ENCODE data around the gene BZW2.
A peak's percentile ranks its signal among the peaks of the same experiment; 100 is the strongest.

Gene BZW2

DNA sequence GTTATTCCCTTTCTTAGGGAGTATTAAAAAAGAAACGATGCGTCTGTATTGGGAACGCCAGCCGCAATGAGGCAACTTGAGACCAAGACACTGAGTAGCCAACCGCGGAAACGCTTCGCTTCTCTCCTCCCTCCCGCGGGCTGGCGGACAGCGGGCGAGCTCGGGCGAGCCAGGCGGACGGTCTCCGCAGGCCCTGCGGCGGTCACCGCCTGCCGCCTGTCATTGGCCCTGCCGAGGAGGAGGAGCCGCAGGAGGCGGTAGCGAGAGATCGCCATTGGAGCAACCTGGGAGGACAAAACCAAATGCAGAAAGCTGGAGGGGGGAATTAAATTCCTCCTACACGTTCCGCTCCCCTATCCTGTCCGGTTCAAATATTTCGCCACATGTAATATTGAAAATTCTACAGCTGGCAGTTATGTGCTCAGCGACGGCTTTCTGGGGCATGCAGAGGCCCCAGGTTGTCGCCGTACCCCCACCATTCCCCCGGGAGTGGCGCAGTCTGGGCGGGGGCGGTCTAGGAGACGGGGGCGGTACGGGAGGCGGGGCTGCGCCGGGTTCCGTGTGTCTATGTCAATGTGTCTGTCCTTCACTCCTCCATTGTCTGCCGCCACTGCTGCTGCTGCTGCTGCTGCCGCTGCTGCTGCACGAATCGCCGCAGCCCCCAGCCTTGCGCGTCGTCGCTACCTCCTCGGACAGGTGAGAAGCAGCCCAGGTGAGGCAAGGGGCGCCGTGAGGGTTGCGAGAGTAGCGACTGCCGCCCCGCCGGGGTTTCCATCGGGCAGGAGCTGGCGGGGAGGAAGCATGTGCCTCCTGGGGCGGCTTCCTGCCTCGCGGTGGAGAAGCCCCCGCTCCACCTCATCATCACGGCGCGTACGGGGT lies at the start of gene BZW2, which contains the start of gene ANKMY2:
BZW2 (plus strand) TSS at position 589 of the 879 bp plus-strand sequence. CDS start 19,263 bp downstream, outside the sequence.
ANKMY2 (minus strand) TSS at position 162 of the 879 bp plus-strand sequence. CDS start 181 bp downstream, outside the sequence.
- DNase-seq = peak; percentile 92

DNA sequence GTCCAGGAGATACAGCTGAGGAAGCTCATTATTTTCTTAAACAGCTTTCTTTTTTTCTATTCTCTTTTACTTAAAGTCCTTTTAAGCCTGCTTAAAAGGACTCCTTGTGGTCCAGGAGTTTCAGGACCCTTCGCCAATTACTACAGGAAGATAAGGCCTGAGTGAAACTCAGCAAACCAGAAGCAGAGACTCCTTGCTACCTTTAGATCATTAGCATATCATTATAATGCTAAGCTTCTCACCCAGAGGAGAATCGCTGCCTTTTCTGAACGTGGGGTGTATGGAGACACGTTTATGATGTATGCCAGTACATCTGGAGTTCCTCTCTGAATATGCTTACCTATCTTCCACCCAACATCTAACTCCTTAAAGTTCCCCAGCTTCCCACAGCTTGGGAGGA lies 48.0 kb upstream of the BZW2 start:
- DNase-seq = no peak

DNA sequence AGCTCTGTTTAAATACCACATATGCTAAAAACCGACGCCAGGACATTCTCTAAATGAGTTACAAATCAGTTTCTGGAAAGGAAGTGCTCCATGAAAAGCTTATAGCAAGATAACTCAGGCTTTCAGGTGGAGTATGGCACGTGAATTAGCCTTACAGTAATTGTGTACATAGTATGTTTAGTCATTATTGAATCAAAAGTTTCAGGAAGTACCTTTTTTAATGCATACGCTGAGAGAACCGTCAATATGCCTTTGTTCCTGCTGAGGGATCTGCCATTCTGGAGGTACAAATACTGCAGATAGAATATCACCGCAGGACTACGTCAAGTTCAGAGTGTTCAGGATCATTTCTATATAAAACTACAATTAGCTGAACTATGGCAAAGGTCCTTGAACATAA lies 46.1 kb upstream of the BZW2 start:
- no peak for DNase-seq

DNA sequence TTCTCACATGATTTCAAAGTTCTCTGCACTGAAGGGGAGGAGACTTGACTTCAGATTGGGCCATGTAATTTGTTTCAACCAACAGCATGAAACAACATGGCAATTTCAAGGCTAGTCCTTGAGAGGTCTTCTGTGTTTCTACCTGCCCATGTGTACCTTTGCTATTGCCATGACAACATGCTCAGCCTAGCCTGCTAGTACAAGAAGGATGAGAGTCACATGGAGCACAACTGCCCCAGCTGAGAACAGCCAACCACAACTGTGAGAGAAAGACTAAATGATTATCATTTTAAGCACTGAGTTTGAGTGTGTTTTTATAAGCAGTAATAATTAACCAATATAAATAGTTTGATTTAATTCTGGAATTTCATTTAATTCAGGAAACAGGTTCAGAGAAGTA lies 42.3 kb upstream of the BZW2 start:
- DNase-seq = no peak

DNA sequence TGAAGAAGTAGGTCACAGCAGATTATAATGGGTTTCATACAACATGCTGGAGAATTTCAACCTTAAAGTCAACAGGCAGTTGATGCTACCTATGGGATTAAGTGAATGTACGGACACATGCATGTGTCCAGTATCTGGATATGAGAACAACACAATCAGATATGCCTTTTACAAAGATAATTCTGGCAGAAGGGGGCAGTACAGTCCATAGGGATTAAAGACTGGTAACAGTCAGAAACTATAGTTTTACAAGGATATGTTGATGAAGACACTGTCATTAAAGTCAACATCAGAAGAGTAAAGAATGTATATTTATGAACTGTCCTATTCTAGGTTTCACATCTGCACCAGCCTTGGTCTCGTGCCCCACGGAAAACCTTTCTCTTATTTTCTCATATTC lies 41.9 kb upstream of the BZW2 start:
- no peak for DNase-seq

DNA sequence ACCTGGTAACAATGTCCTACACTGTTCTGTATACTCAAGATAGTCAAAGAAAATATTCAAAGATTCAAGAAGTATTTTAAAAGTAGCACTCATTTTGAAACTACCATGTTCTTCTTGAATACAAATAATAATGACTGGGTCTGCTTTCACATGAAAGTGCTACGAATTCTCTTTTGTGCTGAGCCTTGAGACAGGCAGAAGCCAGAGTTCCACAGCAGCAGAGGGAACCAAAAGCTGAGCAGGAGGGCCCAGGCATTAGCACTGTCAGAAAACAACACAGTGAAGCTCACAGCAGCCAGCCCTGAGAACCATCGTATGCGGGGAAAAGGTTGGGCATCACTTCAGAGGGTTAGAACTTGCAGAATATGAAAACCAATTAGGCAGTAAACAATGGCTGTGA lies 39.3 kb upstream of the BZW2 start:
- no peak for DNase-seq

DNA sequence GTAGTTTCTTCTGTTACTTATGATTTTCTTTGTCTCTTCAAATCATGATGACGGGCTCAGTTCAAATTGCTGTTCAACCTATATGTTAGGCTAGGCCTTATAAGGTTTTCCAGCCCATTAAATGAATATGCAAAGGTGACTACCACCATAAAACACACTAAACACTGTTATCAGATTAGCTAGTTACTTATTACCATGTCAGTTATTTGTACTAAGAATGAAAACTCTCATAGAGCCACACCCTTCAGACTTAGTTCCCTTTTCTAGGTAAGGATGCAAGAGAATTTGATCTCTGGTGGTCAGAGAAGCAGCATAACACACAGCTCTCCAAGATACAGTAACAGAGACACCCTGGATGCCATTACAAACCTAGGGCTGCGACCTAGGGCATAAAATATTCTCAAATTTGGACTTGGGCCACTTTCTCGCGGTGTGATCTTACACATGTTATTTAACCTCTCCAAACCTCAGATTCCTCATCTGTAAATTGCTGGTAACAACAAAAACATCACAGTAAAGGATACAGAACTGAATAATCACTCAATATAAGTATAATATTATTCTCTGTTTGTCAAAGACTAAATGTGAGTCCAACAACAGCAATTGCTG lies 36.0 kb upstream of the BZW2 start:
- DNase-seq = peak; percentile 91

DNA sequence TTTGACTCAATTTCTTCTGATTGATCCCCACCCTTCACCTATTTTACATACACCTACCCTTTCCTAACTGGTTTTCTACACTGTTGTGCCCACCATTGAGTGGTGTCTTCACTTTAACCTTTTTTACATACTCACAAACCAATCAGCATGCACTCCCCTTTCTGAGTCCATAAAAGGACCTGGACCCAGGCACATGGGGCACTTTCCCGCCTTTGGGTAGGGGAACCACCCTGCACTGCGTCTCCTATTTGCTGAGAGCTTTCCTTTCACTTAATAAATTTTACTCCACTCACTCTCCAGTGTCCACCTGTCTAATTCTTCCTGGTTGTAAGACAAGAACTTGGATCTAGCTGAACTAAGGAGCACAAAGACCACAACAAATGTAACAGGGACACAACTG lies 34.3 kb upstream of the BZW2 start:
- no peak for DNase-seq

DNA sequence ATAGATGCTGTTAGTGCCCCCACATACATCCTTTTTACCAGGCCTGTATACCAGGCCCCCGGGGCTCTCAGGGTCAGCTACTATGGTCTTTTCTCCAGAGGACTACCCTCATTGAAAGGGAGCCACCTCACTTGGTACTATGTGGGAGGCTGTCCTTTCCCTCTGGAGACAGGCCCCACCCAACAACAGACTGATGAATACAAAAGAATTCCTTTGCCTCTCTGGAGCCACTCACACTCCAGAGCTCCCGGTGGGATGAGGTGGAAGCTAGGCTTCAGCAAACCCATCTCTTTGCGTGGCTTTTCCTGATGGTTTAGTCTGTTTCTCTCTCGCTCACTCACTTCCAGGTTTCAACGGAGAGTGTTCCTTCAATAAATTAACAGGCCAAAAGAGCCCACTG lies 30.8 kb upstream of the BZW2 start:
- DNase-seq = peak; percentile 71

DNA sequence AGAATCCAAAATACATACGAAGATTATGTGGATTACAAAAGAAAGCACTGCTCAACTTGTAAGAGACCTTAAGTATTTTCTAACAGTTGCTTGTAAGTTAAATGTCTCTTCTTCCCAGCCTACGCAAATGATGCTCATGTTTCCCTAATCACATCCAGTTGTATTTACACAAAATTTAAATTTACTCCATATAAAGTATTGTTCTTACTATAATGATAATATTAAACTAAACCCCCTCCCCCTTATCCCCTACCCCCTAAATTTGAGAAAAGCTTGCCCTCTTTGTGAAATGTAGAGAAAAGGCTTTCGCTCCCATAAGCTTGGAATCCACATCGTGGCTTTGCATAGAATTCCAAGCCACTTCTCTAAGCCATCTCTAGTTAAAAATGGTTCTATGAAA lies 29.9 kb upstream of the BZW2 start:
- DNase-seq = peak; percentile 38

DNA sequence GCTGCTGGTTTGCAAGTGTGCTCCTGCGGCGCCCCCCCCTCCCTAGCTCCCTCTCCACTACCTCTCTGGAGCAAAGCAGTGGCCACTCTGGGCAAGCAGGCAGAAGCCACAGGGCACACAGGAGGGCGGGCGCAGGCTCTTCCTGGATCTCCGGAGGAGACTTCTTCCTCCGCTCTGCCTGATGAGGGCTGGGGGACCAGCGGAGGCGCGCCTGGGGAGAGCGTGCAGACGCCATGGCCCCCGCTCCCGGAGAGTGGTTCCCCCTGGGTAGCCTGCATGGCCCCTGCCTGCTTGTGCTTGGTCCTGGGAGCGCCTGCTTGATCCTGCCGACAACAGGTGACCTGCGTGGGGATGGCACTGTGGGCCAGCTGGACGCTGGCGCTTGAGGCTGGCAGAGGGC lies 29.4 kb upstream of the BZW2 start:
- DNase-seq = no peak

DNA sequence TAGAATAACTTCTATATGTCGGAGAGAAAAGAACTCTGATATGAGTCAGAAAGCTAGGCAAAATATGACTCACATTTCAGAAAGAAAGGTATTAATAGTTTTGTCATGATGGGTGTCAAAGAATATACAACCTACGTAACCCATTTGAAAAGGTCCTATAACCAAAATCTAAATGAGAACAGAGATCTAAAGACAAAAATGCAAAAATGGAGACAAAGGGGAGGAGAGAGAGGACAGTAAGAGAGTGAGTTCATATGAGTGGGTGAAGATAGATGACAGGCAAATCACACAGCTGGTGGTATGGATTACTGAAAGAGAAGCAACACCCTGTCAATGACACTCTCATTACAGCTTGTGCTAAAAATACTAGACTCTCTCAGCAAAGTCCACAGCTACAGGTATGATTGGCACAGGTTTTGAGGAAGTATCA lies 26.0 kb upstream of the BZW2 start:
- DNase-seq = no peak

DNA sequence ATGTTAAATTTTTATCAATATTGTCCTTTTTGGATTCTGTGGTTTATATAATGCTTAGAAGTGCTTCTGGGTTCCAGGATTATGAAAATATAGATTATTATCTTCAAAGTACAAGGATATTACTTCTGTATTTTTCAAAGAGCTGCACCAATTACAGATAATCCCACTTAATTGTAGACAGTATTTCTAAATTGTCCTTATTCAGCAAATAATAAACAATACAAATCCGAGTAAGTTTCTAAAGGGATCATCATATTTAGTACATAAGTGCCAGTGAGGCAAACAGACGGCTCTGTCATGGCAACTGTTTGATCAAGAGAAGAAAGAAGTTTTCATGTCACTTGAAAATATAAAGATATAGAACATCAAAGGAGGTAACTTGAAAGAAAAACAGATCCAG lies 19.6 kb upstream of the BZW2 start:
- no peak for DNase-seq

DNA sequence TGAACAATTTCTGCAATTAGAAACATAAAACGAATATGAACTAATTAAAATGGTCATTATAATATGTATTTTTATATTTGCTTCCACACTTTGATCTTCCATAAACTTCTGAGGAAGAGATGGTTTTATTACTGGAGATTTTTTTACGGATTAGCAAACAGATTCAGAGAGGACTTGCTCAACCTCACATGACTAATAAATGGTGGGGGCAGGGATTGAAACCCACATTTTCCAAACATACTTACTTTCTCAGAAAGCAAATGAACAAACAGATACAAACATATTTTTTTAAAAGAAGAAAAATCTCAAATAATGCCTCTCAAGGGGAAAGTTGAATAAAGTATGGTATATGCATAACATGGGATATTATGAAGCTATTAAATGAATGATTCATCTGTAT lies 18.7 kb upstream of the BZW2 start:
- DNase-seq = no peak

DNA sequence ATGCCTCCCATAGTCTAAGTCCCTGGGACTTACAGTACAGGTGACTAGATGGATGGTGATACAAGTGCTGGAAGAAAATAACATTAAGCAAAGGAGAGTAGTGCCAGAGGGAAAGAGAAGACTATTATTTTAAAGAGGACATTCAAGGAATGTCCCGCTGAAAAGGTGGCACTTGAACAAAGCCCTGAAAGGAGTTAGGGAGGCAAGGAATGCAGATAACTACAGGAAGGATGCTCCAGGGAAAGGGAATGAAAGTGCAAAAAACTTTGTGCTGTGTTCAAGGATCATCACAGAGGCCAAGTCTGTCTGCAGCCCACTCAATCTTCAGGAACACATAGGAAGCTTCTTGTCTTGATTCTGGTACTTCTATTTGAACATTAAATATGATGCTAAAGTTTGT lies 15.3 kb upstream of the BZW2 start:
- DNase-seq = no peak

DNA sequence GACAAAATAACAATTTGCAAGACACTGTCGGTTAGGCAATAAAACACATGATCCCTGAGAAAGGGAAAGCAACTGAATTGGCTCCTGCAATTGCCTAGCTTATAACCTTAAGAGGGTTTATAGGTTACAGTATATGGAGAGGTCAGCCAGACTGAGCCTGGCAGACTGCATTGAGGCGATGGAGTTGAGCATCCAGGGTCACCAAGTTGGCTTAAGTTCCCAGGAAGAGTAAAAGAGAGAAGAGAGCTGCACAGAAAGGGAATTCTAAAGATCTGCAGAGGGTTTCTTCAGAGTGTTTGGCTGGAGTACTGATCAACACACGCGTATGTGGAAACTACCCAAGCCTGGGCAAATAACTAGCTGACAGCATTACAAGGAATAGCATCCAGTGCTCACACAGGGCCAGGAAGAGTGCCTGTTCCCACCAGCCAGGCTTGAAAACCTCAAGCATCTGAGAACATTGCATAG lies 11.7 kb upstream of the BZW2 start:
- DNase-seq = no peak

DNA sequence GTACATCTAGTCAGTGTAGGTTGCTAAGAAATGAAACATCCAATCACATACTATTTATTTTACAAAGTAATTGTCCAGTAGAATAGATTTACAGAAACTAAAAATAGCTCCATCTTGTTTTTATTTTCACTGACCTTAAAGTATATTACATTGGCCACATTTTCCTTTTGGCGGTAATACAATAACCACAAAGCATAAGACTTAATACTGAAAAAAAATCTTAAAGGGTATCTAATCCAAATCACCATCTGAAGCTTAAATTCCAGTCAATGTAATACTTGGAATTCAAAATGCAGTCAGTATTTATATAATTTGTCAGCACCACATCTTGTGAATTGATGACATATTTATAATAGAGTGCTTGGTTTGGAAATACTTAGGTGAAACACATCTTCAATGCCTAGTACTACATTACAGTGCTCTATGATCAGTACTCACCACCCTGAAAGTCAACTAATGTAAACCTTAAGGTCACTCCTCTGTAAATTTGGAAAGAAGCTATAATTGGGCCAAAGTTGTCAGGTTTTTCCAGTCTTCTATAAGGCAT lies 9.4 kb upstream of the BZW2 start:
- no peak for DNase-seq

DNA sequence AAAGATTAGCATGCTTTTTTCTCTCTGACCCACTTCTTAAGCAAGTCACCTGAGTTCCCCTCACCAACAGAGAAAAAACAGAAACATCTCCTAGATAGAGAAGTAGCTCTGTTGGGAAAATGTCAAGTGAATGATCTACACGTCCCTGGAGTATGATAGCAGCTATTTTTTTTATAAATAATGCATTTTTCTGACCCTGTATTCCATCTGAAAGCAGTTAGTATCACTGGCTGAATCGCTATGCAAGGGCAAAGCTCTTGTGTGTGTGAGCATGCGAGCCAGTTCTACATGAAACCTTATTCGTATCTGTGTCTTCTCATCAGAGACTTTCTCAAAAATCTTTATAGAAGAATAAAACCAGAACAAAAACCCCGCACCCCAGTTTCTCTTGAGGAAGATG lies 8.6 kb upstream of the BZW2 start:
- no peak for DNase-seq

DNA sequence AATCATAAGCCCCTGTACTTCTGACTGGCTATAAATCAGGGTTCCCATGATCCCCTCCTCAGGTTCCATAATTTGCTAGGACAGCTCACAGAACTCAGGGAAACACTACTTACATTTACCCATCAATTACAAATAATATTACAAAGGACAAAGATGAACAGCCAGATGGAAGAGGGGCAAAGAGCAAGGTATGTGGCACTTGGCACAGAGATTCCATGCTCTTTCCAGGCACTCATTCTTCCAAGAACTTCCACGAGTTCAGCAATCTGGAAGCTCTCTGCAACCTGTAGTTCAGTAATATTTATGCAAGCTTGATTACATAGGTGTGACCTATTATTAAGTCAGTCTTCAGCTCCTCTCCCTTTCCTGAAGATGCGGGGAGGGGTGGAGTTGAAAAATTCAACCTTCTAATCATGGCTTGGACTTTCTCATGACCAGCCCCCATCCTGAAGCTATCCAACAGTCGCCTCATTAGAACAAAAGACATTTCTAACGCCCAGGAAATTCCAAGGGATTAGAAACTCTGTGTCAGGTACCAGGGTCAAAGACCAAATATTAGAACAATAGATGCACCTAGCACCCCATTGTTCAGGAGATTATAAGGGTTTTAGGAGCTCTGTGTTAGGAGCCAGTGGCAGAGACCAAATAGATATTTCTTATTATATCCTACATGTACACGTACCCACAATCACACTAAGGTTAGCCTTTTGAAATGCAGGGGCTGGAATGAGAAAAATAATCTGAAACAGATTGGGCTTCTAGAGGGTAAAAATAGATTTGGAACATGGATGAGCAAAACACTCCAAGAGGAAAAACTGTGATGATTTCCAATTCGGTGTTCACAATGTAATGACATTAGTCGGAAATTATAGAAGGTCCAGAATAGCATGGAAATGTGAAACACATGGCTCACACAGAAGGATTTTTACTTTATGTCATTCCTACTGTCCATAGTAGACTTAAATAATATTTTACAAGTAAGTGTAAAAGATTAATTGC lies 7.4 kb upstream of the BZW2 start:
- no peak for DNase-seq

DNA sequence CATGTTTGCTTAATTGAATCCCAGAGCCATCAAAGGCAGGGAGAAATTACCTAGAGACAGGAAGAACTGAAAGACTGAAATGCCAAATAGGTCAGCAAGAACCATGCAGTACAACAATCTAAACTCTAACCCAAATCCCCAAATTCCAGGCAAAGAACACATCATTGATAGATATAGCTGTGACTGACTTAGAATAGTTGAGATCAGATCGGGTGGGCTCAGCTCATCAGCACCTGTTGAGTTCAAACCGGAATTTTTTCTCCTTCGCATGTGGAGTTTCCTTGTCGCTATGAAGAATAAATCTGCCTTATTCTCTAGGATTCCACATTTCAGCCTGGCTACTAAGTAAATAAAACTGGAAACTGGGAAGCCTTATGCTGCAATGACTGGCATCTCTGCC lies 1.8 kb upstream of the BZW2 start:
- peak; percentile 5 for DNase-seq

DNA sequence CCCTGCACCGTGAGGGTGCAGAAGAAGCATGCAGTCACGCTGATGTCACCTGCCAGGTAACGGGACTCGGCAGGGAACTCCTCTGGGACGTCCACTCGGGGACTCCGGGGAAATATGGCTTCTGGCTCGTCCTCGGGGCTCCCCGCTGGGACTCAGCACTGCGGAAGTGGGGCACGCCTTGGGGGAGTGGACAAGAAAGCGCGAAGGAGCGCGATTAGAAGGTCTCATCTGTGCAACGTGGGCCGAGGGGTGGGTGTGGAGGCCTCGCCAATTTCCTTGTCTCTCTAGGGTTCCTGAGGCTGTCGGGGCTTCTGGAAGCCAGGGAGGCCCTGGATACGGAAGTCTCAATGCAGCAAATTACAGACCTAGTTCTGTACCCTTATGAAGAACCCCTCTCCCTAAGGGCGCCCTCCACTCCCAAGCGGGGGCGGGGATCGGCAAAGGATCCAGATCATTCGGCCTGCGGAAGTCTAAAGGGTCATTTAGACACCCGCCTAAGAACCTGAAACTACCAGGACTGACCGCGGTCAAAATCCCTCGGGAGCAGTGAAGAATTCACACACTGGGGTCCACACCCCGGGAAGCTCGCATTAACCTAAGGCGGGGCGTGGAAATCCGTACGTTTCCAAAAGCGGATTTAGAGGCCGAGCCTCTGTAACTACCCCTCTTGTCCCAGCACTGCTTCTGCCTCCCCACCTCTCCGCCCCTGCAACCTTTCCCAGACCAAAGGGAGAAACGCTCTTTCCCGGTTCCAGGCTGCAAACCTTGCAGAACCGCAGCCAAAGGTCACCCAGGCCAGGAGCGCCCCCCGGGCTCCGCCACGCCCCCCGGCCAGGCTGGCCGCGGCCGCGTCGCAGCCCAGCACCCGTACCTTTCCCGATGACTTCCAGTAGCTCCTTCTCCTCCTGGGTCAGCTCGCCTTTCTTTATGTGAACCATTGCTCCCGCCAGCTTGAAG lies 1.1 kb upstream of the BZW2 start:
- DNase-seq = peak; percentile 36
